HCT116 (cell line): Measurements from ENCODE around the gene TMCC1. TPM values are rescaled to one million over a fixed set of nuclear protein-coding genes. Genes with fewer than 3 reads are reported as not detected.
A peak's percentile ranks its signal among the peaks of the same experiment; 100 is the strongest.

Source experiments
- ATAC-seq: fragments of 200-7000 bp; cut with Tn5 transposase; 2 replicates; pipeline ENCODE4 v1.9.1; 2020; ENCODE audit warnings: mild to moderate bottlenecking, moderate library complexity
- Bru-seq: library from RNA; stranded (reverse); fragments of 400-500 nt; gene quantifications from one replicate; lab custom pipeline; 2021; lab: Mats Ljungman, UMichigan
- BruChase-seq, 2 experiments: library from RNA; stranded (reverse); fragments of 400-500 nt; gene quantifications; one replicate each; lab custom pipeline; 2021; lab: Mats Ljungman, UMichigan
- BruUV-seq: library from RNA; stranded (reverse); fragments of 400-500 nt; replicated peaks from 2 replicates; lab custom pipeline; 2021; lab: Mats Ljungman, UMichigan
- CTCF ChIA-PET: fragments of 300-600 bp; sonication (Branson Sonifier 250); formaldehyde crosslinking; loops from one replicate; lab custom pipeline; 2021; ENCODE audit warnings: antibody characterized with exemption; lab: Charles Lee
- POLR2A ChIA-PET: fragments of 300-600, 350-600 bp; sonication (Branson Sonifier 250); formaldehyde crosslinking; loops from one replicate; lab custom pipeline; 2021; ENCODE audit warnings: antibody characterized with exemption; lab: Charles Lee
- RAD21 ChIA-PET, 2 experiments: fragments of 300-600 bp; sonication (Branson Sonifier 250); formaldehyde crosslinking; loops; one replicate each; lab custom pipeline; 2023; ENCODE audit warnings: low total read pairs in 2 of 2; ENCODE audit not compliant: uncharacterized antibody in 2 of 2, unreplicated experiment in 2 of 2, low non-redundant PET in 1 of 2; lab: Charles Lee
- DNase-seq: peaks from one replicate; pipeline ENCODE4 v3.0.0-alpha.2; 2010; ENCODE audit warnings: low read depth, low spot score
- H2AFZ ChIP-seq: fragments of 200-600 bp; shearing (Covaris generic), sonication (generic); 2 replicates; pipeline ENCODE4 v1.6.1; 2017; ENCODE audit warnings: low read depth, mixed run types, mixed read lengths, antibody characterized with exemption, low read length; ENCODE audit not compliant: poor library complexity, severe bottlenecking
- H3K27ac ChIP-seq: 2 replicates; pipeline ENCODE4 v1.5.1; 2012; ENCODE audit warnings: low read depth, low read length
- H3K27me3 ChIP-seq: fragments of 200-600 bp; sonication (generic); 2 replicates; pipeline ENCODE4 v1.6.1; 2016; ENCODE audit warnings: mixed run types, low read length, mixed read lengths; ENCODE audit not compliant: insufficient read depth
- H3K36me3 ChIP-seq, 2 experiments: fragments of 200-500 bp in 1 of 2; fragments of 200-600 bp in 1 of 2; sonication (Bioruptor generic) in 1 of 2; sonication (generic) in 1 of 2; 2 replicates each; pipeline versions ENCODE4 v1.5.1 to v1.6.1; 2014 to 2016; ENCODE audit warnings: low read length in 2 of 2, inconsistent platforms in 1 of 2, mixed read lengths in 1 of 2, mixed run types in 1 of 2; ENCODE audit not compliant: insufficient read depth in 2 of 2, control insufficient read depth in 1 of 2
- H3K4me1 ChIP-seq, 2 experiments: fragments of 200-600 bp in 1 of 2; sonication (generic) in 1 of 2; 2 replicates each; pipeline versions ENCODE4 v1.5.1 to v1.6.1; 2012 to 2017; ENCODE audit warnings: low read length in 2 of 2, inconsistent platforms in 1 of 2, mild to moderate bottlenecking in 1 of 2, mixed read lengths in 1 of 2, mixed run types in 1 of 2, moderate library complexity in 1 of 2; ENCODE audit not compliant: insufficient read depth in 2 of 2, control insufficient read depth in 1 of 2
- H3K4me2 ChIP-seq: fragments of 200-600 bp; sonication (generic); 2 replicates; pipeline ENCODE4 v1.6.1; 2017; ENCODE audit warnings: mixed run types, low read length, mixed read lengths
- H3K4me3 ChIP-seq, 2 experiments: fragments of 200-600 bp in 1 of 2; sonication (generic) in 1 of 2; replicated peaks in 1 of 2; 2 replicates each; pipeline ENCODE4 v1.5.1; 2011 to 2016; ENCODE audit warnings: low read length in 2 of 2, control low read depth in 1 of 2, low read depth in 1 of 2, mild to moderate bottlenecking in 1 of 2, mixed read lengths in 1 of 2, mixed run types in 1 of 2
- H3K79me2 ChIP-seq: fragments of 200-600 bp; sonication (generic); 2 replicates; pipeline ENCODE4 v1.6.1; 2017; ENCODE audit warnings: mild to moderate bottlenecking, mixed run types, low read length, moderate library complexity, mixed read lengths; ENCODE audit not compliant: insufficient read depth
- H3K9ac ChIP-seq: fragments of 200-600 bp; sonication (generic); 2 replicates; pipeline ENCODE4 v1.6.1; 2016; ENCODE audit warnings: low read length, mixed read lengths
- H3K9me2 ChIP-seq: fragments of 200-600 bp; sonication (generic), shearing (Covaris generic); 2 replicates; pipeline ENCODE4 v1.6.1; 2017; ENCODE audit warnings: mixed run types, mild to moderate bottlenecking, moderate library complexity; ENCODE audit not compliant: insufficient read depth
- H3K9me3 ChIP-seq, 2 experiments: fragments of 200-500 bp in 1 of 2; fragments of 200-600 bp in 1 of 2; sonication (Bioruptor generic) in 1 of 2; sonication (generic) in 1 of 2; 2 replicates each; pipeline ENCODE4 v1.6.1; 2014 to 2017; ENCODE audit warnings: low read length in 2 of 2, mixed read lengths in 2 of 2, inconsistent platforms in 1 of 2, low read depth in 1 of 2, mild to moderate bottlenecking in 1 of 2, mixed run types in 1 of 2, moderate library complexity in 1 of 2; ENCODE audit not compliant: control insufficient read depth in 1 of 2, insufficient read depth in 1 of 2
- H4K20me1 ChIP-seq: fragments of 200-600 bp; sonication (generic), shearing (Covaris generic); 2 replicates; pipeline ENCODE4 v1.6.1; 2017; ENCODE audit warnings: mixed run types, mild to moderate bottlenecking, moderate library complexity; ENCODE audit not compliant: insufficient read depth
- CBX3 ChIP-seq: IDR thresholded peaks from 2 replicates; pipeline ENCODE4 v1.6.1; 2012; ENCODE audit warnings: low read depth
- CEBPB ChIP-seq: IDR thresholded peaks from 2 replicates; pipeline ENCODE4 v1.6.1; 2012; ENCODE audit warnings: low read depth
- CTCF ChIP-seq, 3 experiments: fragments of 200-600 bp in 1 of 3; sonication (generic) in 1 of 3; IDR thresholded peaks in 2 of 3; conservative IDR thresholded peaks in 1 of 3; 2 replicates each; pipeline ENCODE4 v1.5.1; 2012 to 2017; ENCODE audit warnings: low read depth in 2 of 3, low read length in 2 of 3, antibody characterized with exemption in 1 of 3, borderline replicate concordance in 1 of 3, control low read depth in 1 of 3, mild to moderate bottlenecking in 1 of 3, mixed read lengths in 1 of 3, mixed run types in 1 of 3, moderate library complexity in 1 of 3; ENCODE audit not compliant: insufficient read depth in 1 of 3
- EGR1 ChIP-seq: IDR thresholded peaks from 2 replicates; pipeline ENCODE4 v1.6.1; 2012; ENCODE audit warnings: low read depth
- ELF1 ChIP-seq: IDR thresholded peaks from 2 replicates; pipeline ENCODE4 v1.6.1; 2012; ENCODE audit warnings: low read depth, borderline replicate concordance
- EZH2 ChIP-seq: fragments of 200-600 bp; sonication (generic); IDR thresholded peaks from 2 replicates; pipeline ENCODE4 v1.6.1; 2017; ENCODE audit warnings: antibody characterized with exemption, mixed run types
- FOSL1 ChIP-seq: IDR thresholded peaks from 2 replicates; pipeline ENCODE4 v1.6.1; 2012; ENCODE audit warnings: low read depth
- MAX ChIP-seq: IDR thresholded peaks from 2 replicates; pipeline ENCODE4 v1.6.1; 2012
- POLR2AphosphoS5 ChIP-seq: IDR thresholded peaks from 2 replicates; pipeline ENCODE4 v1.6.1; 2011; ENCODE audit warnings: mild to moderate bottlenecking, low read depth, low read length, moderate library complexity
- RAD21 ChIP-seq: IDR thresholded peaks from 2 replicates; pipeline ENCODE4 v1.6.1; 2012; ENCODE audit warnings: low read depth, mild to moderate bottlenecking
- SRF ChIP-seq: IDR thresholded peaks from 2 replicates; pipeline ENCODE4 v1.6.1; 2012; ENCODE audit warnings: low read depth
- TCF7L2 ChIP-seq: IDR thresholded peaks from 2 replicates; pipeline ENCODE4 v1.7.0; 2011; ENCODE audit warnings: borderline replicate concordance, inconsistent platforms; ENCODE audit not compliant: insufficient read depth, insufficient read length; ENCODE audit errors: extremely low read depth
- ZFX ChIP-seq: fragments of 450-650 bp; IDR thresholded peaks from 2 replicates; pipeline ENCODE4 v1.6.1; 2017
- intact Hi-C: fragments of 100-400 bp; cut with micrococcal nuclease; formaldehyde crosslinking; loops from 2 replicates; pipeline ENCODE4 v1.10.0; 2022
- long read RNA-seq: library from polyadenylated mRNA; unstranded; transcript quantifications from one replicate; pipeline ENCODE4 v2.0.0, GENCODE V29; 2021; ENCODE audit not compliant: unreplicated experiment
- polyA plus RNA-seq: library from polyadenylated mRNA; unstranded; fragments of >200 nt; gene quantifications from 2 replicates; pipeline ENCODE4 v1.2.1, GENCODE V29; 2012; ENCODE audit warnings: missing spikeins
- total RNA-seq: library from RNA; stranded (reverse); gene quantifications from one replicate; pipeline ENCODE4 v1.2.1, GENCODE V29; 2021; ENCODE audit not compliant: unreplicated experiment

The TMCC1 gene
- total RNA-seq = 32.5 TPM
- 16.2 and 20.5 TPM in 2 replicates for polyA plus RNA-seq
- Bru-seq, nascent RNA = percentile 80 among the genes with signal in this experiment
- BruChase-seq, experiment 1, labeled RNA remaining after a 6-hour chase = percentile 62 among the genes with signal in this experiment
- percentile 71 among the genes with signal in this experiment for BruChase-seq, experiment 2, labeled RNA remaining after a 2-hour chase
- long read RNA-seq, partial matches to known transcripts = 1 of 16 reads
- long read RNA-seq, other reads (novel, unspliced or antisense) = 14 of 16 reads

GRCh38 chr3:129893581-129894070, at the start of gene TMCC1:
Gene TMCC1, minus strand, starts transcription at chr3:129893711.
- Histone ChIP-seq H4K20me1 (peaks cover under 1% of the 10 kb centered on the region; the same call in 1 of the 2 replicates), H2AFZ (peak within 1 kb of the TSS; percentile 3), H3K4me2 (peak within 1 kb of the TSS; percentile 96), H3K79me2 (peaks cover 30% of the 10 kb centered on the region), H3K36me3 (no peaks in the 10 kb centered on the region), H3K9me2 (no peaks in the 10 kb centered on the region), H3K9me3 (no peaks in the 10 kb centered on the region), H3K9ac (peak within 1 kb of the TSS; percentile 93), H3K4me1 (peaks cover 20 to 46% of the 10 kb centered on the region in 2 experiments), H3K27ac (peak within 1 kb of the TSS; percentile 74), H3K4me3 (peak within 1 kb of the TSS; percentile 67 to 95), H3K27me3 (no peaks in the 10 kb centered on the region)
- no peak for TF ChIP-seq SRF
- peak; percentile 73 for TF ChIP-seq EGR1
- no peak for TF ChIP-seq EZH2
- TF ChIP-seq CTCF (IDR thresholded peaks at IDR 0.05 in 2 of 3, conservative IDR thresholded peaks at IDR 0.05 in 1 of 3; ENCODE audit: borderline replicate concordance in 1 of 3, insufficient read depth in 1 of 3, low read depth in 2 of 3, low read length in 2 of 3) = no peak
- TF ChIP-seq CBX3 = no peak
- no peak for TF ChIP-seq FOSL1
- peak; percentile 75 for TF ChIP-seq MAX
- TF ChIP-seq ZFX = no peak
- no peak for TF ChIP-seq CEBPB
- no peak for TF ChIP-seq RAD21
- TF ChIP-seq ELF1 = no peak
- TF ChIP-seq TCF7L2 = no peak
- TF ChIP-seq POLR2AphosphoS5 = peak; percentile 90
- peak; percentile 89 for DNase-seq
- peak; percentile 95 for ATAC-seq
- intact Hi-C loops = no loop called here
- no TSS peak for BruUV-seq
- ChIA-PET POLR2A (interaction anchor here (0.6 to 1.2 kb wide), 2 partner anchors 8 to 208 kb away, joined by 3 read pairs; no protein-coding TSS in a partner anchor), CTCF (no interaction called here), RAD21 (interaction anchor here in 1 of 2 experiments (0.6 kb wide), 1 partner anchor 840 kb away, joined by 3 read pairs; no protein-coding TSS in a partner anchor)
